Keratinocyte (primary cell): Measurements from ENCODE around the gene RAB34. TPM values are rescaled to one million over a fixed set of nuclear protein-coding genes. Genes with fewer than 3 reads are reported as not detected.

Experiments used
- DNase-seq: peaks from one replicate; pipeline ENCODE4 v3.0.0-alpha.2; 2011; ENCODE audit warnings: low read depth, missing footprints, low spot score
- FAIRE-seq: peaks from 2 replicates; lab custom pipeline; 2011; peaks lifted over from hg19 to GRCh38; lab: Jason Lieb, UNC
- H2AFZ ChIP-seq: 2 replicates; pipeline ENCODE4 v1.6.0; 2012; ENCODE audit warnings: low read length, control low read depth, inconsistent platforms; ENCODE audit not compliant: control insufficient read depth
- H3K27ac ChIP-seq: 2 replicates; pipeline ENCODE4 v1.5.1; 2011; ENCODE audit warnings: low read length; ENCODE audit not compliant: control insufficient read depth, insufficient read depth
- H3K27me3 ChIP-seq: 3 replicates; pipeline ENCODE4 v1.6.0; 2011; ENCODE audit warnings: low read length; ENCODE audit not compliant: control insufficient read depth, insufficient read depth; ENCODE audit errors: extremely low read depth
- H3K36me3 ChIP-seq, 2 experiments: 2 replicates in 1 of 2; 3 replicates in 1 of 2; pipeline ENCODE4 v1.5.1; 2011; ENCODE audit warnings: low read length in 2 of 2, mild to moderate bottlenecking in 1 of 2; ENCODE audit not compliant: control insufficient read depth in 2 of 2, insufficient read depth in 2 of 2; ENCODE audit errors: extremely low read depth in 1 of 2
- H3K4me1 ChIP-seq: 3 replicates; pipeline ENCODE4 v1.5.1; 2011; ENCODE audit warnings: low read length; ENCODE audit not compliant: control insufficient read depth, insufficient read depth; ENCODE audit errors: extremely low read depth
- H3K4me2 ChIP-seq: 3 replicates; pipeline ENCODE4 v1.6.0; 2011; ENCODE audit warnings: low read depth, low read length; ENCODE audit not compliant: control insufficient read depth, insufficient read depth; ENCODE audit errors: extremely low read depth
- H3K4me3 ChIP-seq, 3 experiments: fragments of 200-600 bp in 1 of 3; sonication (generic) in 1 of 3; 2 replicates in 2 of 3; 3 replicates in 1 of 3; pipeline ENCODE4 v1.5.1; 2011 to 2016; ENCODE audit warnings: low read length in 3 of 3, mild to moderate bottlenecking in 3 of 3, control low read depth in 2 of 3, inconsistent platforms in 1 of 3, low read depth in 1 of 3, mixed read lengths in 1 of 3, mixed run types in 1 of 3, moderate library complexity in 1 of 3; ENCODE audit not compliant: control insufficient read depth in 2 of 3, insufficient read depth in 2 of 3; ENCODE audit errors: extremely low read depth in 1 of 3
- H3K79me2 ChIP-seq: 2 replicates; pipeline ENCODE4 v1.6.0; 2012; ENCODE audit warnings: low read length; ENCODE audit not compliant: control insufficient read depth, insufficient read depth
- H3K9ac ChIP-seq: 3 replicates; pipeline ENCODE4 v1.6.0; 2011; ENCODE audit warnings: low read length; ENCODE audit not compliant: control insufficient read depth, insufficient read depth; ENCODE audit errors: extremely low read depth
- H3K9me1 ChIP-seq: 3 replicates; pipeline ENCODE4 v1.6.0; 2011; ENCODE audit warnings: low read length; ENCODE audit not compliant: control insufficient read depth, insufficient read depth; ENCODE audit errors: extremely low read depth
- H3K9me3 ChIP-seq: 2 replicates; pipeline ENCODE4 v1.5.1; 2012; ENCODE audit warnings: low read depth, low read length; ENCODE audit not compliant: control insufficient read depth
- H4K20me1 ChIP-seq: 3 replicates; pipeline ENCODE4 v1.6.0; 2011; ENCODE audit warnings: low read length; ENCODE audit not compliant: control insufficient read depth, insufficient read depth; ENCODE audit errors: extremely low read depth
- EZH2 ChIP-seq: IDR thresholded peaks from one replicate; pipeline ENCODE4 v1.6.1; 2012; ENCODE audit warnings: inconsistent platforms, mild to moderate bottlenecking, low read length, moderate library complexity
- dilution Hi-C: fragments of 300-500 bp; cut with MboI; formaldehyde crosslinking; loops from one replicate; pipeline ENCODE4 v1.7.0; 2020; ENCODE audit warnings: low sequenced_read_pairs; ENCODE audit not compliant: extremely low pct_ligation_motif_present
- polyA plus RNA-seq, 5 experiments: library from polyadenylated mRNA; depleted of rRNA in 3 of 5; stranded (reverse) in 3 of 5; stranded (forward) in 1 of 5; unstranded in 1 of 5; fragments of >200 nt; gene quantifications; 1 replicate in 1 of 5; 2 replicates in 3 of 5; 3 replicates in 1 of 5; pipeline versions ENCODE4 v1.2.1 to v1.2.3, GENCODE V29; 2011 to 2012; ENCODE audit warnings: missing spikeins in 2 of 5, low read depth in 1 of 5, low replicate concordance in 1 of 5
- TF ChIP-seq, protein P1 (sequence below), 3 experiments: IDR thresholded peaks in 1 of 3; conservative IDR thresholded peaks in 1 of 3; optimal IDR thresholded peaks in 1 of 3; 2 replicates in 2 of 3; 3 replicates in 1 of 3; pipeline versions ENCODE3 to v1.5.1; 2011; ENCODE audit warnings: low read length in 3 of 3, mild to moderate bottlenecking in 3 of 3, moderate library complexity in 2 of 3, control low read depth in 1 of 3, inconsistent platforms in 1 of 3; ENCODE audit not compliant: insufficient read depth in 2 of 3; ENCODE audit errors: extremely low read depth in 1 of 3

The RAB34 gene
- polyA plus RNA-seq, 1 donor (not counting 4 experiments of a cell fraction or from before 2014, with no cell fraction given), result 134 TPM

DNA sequence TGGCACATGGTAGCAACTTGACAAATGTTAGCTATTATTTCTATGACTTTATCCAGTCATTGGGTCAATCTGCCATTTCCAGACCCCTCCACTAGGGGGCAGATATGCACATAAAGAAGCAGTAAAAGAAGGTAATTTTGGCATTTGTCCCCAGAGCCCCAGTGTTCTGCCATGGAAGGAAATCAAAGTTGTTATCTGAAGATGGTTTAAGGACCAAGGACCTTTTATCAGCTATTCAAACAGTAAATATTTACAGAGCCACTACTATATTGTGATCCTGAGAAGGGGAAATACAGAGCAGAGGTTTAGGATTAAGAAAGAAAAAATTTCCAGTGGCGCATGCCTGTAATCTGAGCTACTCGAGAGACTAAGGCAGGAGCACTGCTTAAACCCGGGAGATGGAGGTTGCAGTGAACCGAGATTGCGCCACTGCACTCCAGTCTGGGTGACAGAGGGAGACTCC is 46.2 kb upstream of the RAB34 start:
- Histone ChIP-seq H3K9me3 (no peaks in the 10 kb centered on the region), H3K9ac (no peak overlapping the region), H3K27me3 (no peaks in the 10 kb centered on the region), H2AFZ (no peak overlapping the region), H4K20me1 (peaks cover 9% of the 10 kb centered on the region), H3K4me1 (peaks cover 5% of the 10 kb centered on the region), H3K79me2 (peaks cover 27% of the 10 kb centered on the region), H3K9me1 (peaks cover 2% of the 10 kb centered on the region), H3K4me2 (no peak overlapping the region), H3K27ac (no peak overlapping the region), H3K36me3 (peaks cover 27 to 30% of the 10 kb centered on the region in 2 experiments), H3K4me3 (no peak overlapping the region)
- FAIRE-seq, result peak; percentile 36
- TF ChIP-seq, protein P1, sequence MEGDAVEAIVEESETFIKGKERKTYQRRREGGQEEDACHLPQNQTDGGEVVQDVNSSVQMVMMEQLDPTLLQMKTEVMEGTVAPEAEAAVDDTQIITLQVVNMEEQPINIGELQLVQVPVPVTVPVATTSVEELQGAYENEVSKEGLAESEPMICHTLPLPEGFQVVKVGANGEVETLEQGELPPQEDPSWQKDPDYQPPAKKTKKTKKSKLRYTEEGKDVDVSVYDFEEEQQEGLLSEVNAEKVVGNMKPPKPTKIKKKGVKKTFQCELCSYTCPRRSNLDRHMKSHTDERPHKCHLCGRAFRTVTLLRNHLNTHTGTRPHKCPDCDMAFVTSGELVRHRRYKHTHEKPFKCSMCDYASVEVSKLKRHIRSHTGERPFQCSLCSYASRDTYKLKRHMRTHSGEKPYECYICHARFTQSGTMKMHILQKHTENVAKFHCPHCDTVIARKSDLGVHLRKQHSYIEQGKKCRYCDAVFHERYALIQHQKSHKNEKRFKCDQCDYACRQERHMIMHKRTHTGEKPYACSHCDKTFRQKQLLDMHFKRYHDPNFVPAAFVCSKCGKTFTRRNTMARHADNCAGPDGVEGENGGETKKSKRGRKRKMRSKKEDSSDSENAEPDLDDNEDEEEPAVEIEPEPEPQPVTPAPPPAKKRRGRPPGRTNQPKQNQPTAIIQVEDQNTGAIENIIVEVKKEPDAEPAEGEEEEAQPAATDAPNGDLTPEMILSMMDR (optimal IDR thresholded peaks at IDR 0.05 in 1 of 3, IDR thresholded peaks at IDR 0.05 in 1 of 3, conservative IDR thresholded peaks at IDR 0.05 in 1 of 3; ENCODE audit: extremely low read depth in 1 of 3, insufficient read depth in 2 of 3, low read length in 3 of 3), result peak; percentile 58 to 84 (median 65)
- no peak for TF ChIP-seq EZH2
- dilution Hi-C loops, result no loop called here
- no peak for DNase-seq

DNA sequence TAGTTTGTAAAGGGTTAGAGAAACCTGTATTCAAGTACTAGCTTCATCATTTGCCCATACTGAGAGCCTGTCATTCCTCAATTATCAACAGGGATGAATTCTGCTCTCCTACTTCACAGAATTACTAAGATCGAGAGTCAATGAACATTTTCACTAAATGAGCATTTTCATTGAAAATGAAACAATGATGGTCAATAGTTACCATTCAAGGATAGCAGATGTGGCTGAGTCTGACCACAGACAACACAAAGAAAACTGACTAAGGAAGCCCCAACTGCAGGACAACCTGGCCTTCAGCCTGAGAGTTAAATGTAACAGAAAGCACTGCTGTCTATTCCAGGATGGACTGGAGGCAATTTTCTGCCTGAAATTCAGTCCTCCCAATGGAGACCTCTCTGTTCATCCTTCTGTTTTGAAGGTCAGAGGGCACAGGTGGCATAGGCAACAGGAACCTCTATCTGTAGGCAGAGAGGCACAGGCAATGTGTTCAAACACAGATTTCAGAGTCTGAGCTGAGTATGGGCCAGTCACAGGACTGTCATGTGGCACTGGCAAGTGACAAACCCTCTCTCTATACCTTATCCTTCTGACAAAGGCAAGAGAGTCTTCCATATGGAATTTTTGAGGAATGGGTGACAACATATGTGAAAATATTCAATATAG is 45.6 kb upstream of the RAB34 start:
- peaks cover 30 to 33% of the 10 kb centered on the region in 2 experiments for H3K36me3 ChIP-seq

More for the DNA sequence above, 45.6 kb upstream of the RAB34 start:
- Histone ChIP-seq H3K27me3 (no peaks in the 10 kb centered on the region), H3K4me1 (peaks cover 5% of the 10 kb centered on the region), H3K4me2 (no peak overlapping the region), H3K4me3 (no peak overlapping the region), H2AFZ (no peak overlapping the region), H3K27ac (no peak overlapping the region), H4K20me1 (peaks cover 9% of the 10 kb centered on the region), H3K79me2 (peaks cover 26% of the 10 kb centered on the region), H3K9ac (no peak overlapping the region), H3K9me3 (no peaks in the 10 kb centered on the region), H3K9me1 (peaks cover 2% of the 10 kb centered on the region)
- FAIRE-seq, result no peak
- TF ChIP-seq, protein P1 (optimal IDR thresholded peaks at IDR 0.05 in 1 of 3, IDR thresholded peaks at IDR 0.05 in 1 of 3, conservative IDR thresholded peaks at IDR 0.05 in 1 of 3; ENCODE audit: extremely low read depth in 1 of 3, insufficient read depth in 2 of 3, low read length in 3 of 3), result no peak
- no peak for TF ChIP-seq EZH2
- dilution Hi-C loops, result no loop called here
- DNase-seq, result no peak
